ENCODE results near the gene PDCD7.
"Not testable (repeated sequence)": the region's sequence is repeated elsewhere in the genome, so short reads cannot be mapped to it uniquely, and the experiment has no call there.

PDCD7 gene

DNA sequence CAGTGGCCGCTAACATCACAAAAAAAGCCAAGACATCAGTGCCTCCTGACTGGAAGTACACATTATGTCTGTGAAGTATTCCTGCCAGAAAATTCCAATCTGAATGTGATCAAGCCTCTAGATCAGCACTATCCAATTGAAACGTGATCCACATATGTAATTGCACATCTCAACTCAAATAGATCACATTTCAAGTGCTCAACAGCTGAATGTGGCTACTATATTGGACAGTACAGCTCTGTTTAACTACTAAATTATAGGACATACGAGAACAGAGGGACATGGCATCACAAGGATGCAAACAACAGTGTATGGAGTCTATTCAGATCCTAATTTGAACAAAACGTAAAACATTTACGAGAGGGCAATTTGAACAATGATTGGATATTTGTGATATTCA, 18.1 kb downstream of the PDCD7 start:
- no peak for DNase-seq

DNA sequence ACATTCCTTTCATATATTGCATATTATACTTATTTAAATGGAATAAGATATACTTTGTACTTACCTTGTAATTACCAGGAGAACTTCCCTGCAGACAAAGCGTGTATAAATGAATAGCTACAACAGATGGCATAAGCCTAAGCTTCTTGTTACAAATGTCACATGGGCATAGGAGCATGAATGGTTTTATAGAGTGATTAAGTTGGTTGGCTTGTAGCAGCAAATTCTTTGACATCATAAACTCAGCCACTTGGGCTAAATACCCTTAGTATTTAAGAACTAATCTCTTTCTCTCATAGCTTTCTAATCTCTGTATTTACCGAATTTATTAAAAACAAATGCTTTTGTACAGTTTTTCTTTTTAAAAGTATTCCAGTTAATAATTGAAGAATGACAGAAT, 18.5 kb downstream of the PDCD7 start, which contains the start of gene UBAP1L:
Gene UBAP1L, minus strand, starts transcription at position 115 of the 400 bp plus-strand sequence. CDS start 8,985 bp downstream, outside the sequence.
- DNase-seq: no peak

DNA sequence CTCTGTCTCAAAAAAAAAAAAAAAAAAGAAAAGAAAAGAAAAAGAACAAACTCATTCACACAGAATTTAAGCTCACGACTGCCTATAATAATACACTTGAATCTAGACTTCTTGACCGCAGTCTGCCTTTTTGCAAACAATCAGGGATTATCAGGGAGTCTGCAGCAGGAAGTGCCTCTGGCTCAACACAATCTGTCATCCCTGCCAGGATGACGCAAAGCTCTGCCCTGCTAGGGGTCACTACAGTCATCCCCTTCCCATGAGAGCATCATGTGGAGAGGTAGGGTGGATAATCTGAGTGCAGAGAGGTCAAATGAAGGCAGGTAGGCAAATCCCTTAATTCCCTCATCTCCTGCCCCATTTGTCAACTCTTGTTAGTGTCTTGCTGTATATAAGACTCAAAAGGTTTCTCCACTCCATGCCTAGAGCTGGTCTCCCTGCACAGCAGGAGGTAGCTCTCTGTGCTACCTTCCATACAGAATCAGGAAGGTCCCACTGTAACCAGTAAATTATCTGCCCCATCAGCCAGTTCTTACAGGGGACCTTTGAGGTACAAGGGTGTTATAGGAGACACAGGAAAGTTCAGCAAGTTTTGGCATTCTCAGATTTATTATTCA, 22.8 kb downstream of the PDCD7 start:
- no peak for DNase-seq

DNA sequence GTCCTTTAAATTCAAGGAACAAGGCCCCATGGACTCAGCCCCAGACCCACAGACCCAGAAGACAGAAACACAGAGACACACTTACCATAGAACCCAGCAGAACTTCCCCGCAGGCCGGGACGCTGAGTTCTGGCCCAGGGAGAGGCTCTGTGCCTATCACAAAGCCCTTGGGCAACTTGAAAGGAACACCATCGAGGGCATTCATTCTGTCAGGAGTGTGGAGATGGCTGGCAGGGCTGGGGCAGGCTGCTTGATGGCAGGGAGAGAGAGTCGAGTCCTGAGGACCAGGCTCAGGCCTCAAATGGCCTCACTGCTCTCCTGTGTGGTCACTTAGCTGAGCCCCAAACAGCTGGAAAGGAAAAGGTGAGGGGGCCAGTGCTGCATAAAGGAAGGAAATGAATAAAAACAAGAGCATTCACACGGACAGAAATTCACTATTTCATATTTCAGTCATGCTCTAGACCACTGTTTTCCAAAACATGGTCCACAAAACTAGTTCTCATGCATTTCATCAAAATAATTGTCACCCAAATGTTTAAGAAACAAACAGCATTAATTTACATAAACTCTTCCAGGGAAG, 27.5 kb downstream of the PDCD7 start:
- DNase-seq: no peak

DNA sequence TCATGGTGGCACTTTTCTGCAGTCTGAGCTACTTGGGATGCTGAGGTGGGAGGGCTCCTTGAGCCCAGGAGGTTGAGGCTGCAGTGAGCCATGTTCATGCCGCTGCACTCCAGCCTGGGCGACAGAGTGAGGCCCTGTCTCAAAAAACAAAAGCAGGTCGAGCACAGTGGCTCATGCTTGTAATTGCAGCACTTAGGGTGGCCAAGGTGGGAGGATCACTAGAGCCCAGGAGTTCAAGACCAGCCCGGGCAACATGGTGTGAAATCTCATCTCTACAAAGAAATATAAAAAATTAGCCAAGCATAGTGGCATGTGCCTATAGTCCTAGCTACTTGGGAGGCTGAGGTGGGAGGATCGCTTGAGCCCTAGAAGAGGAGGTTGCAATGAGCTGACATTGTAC, 28.6 kb downstream of the PDCD7 start:
- DNase-seq: no peak

DNA sequence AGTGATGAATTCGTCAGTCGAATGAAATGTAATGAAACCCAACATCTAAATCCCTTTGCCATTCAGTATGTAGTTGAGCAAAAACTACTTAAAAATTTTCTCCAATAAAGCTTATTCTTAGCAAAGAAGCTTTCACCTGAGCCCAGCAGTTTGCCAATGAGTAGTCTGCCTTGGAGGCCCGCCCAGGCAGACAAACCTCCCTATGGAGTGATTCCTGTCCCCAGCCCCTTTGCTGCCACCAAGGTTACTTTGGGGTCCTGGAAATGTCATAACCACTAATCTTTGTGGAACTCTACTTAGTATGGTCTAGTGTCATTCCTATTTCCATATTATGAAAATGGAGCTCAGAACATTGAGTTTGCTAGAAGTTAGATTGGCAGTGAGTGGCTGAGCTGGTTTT, 30.7 kb downstream of the PDCD7 start:
- DNase-seq: no peak

DNA sequence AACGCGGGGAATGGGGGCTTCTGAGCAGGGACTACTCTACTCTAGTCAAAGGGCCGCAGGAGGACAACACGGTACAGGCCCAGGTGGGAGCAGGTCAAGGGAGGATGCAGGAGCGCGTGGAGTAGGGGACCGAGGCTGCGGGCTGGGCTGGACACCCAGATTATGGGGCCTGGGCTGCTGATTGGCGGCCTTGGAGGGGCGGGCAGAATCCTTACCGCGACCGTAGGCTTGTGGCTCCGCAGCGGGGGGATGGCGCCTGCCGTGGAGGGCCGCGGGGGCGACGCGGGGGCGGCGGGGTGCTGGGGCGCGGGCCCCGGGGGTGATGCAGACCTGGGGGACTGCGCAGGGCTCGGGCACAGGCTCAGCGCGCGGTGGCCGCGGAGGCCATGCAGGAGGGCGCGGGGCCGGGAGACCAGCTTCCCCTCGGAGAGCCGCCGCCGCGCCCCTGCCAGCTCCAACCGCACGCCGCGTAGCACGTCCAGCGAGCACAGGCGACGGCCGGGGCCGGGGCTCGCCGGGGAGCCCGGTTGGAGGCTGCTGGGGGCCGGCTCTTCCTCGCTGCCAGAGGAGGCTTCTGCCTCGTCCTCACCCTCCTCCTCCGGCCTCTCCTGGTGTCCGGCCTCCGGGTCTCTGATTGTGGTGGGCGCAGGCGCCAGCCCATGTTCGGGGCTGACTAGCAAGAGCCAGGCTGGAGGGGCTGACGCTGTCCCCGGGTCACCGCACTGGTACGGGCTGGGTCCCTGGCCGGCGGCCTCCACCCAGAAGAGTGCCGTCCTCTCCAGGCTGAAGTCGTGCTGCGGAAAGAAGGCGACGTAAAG, 31.5 kb downstream of the PDCD7 start:
- DNase-seq: no peak

DNA sequence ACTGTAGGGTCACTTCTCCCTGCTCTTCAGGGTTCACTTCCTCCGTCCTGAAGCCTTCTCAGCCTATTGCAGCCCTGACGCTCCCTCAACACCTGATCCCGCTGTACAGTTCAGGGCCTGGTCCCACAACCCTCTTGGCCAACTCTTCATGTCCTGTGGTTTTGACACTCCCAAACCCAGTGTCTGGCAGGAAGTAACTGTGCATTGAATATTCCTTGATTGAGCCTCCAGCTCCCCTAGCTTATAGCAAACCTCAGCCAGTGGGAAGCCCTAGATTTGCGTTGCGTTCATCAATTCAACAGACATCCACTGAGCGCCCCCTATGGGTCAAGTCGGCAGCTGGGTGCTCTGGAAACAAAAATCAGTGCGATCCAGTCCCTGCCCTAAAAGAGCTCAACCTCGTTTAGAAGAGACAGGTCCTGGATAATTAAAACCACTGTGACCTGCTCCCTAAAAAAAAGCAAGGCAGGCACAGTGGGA, 32.2 kb downstream of the PDCD7 start:
- DNase-seq: peak; percentile 41

DNA sequence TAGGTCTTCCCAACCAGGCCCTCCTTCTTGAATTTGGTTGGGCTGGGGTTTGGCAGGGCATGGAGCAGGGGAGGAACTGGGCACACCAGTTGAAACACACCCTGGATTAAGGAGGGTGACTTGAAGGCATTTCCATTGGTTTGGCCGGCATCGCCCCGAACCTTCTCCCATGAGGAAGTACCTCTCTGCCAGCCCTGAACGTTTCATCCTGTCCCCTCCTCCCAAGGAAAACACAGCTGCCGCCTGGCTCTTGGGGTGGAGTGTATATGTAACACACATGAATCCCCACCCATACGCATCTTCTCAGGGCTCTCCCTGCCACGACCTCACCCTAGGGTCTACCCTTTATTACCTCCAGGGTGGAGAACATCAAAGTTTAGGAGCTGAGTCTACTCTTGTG, 33.2 kb downstream of the PDCD7 start:
- no peak for DNase-seq

DNA sequence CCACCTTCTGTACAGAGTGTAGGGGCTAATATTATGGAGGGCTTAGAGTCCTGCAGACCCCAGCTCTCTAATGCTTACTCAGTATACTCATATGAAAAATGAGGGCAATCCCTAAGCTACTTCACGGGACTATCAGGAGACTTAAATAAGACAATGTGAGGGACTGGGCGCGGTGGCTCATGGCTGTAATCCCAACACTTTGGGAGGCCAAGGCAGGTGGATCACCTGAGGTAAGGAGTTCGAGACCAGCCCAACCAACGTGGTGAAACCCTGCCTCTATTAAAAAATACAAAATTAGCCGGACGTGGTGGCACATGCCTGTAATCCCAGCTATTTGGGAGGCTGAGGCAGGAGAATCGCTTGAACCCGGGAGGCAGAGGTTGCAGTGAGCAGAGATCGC, 33.8 kb downstream of the PDCD7 start:
- DNase-seq: not testable (repeated sequence)

DNA sequence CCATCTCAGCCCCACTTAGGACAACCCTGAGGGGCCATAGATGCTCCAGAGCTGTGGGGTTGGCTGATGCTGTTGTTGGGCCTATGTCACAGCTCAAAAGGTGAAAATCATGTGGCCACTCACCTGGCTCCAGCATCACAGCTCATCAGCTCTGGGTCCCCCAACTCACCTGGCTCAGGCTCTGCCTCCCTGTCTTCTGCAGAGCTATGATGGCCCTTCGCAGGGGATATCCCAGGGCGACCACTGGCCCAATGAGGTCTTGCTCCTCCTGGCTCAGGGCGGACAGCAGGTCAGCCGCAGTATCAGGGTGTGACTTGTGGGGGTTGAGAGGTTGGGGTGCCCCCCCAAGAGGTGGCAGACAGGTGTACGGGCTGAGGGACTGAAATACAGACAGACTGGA, 34.3 kb downstream of the PDCD7 start:
- DNase-seq: no peak

DNA sequence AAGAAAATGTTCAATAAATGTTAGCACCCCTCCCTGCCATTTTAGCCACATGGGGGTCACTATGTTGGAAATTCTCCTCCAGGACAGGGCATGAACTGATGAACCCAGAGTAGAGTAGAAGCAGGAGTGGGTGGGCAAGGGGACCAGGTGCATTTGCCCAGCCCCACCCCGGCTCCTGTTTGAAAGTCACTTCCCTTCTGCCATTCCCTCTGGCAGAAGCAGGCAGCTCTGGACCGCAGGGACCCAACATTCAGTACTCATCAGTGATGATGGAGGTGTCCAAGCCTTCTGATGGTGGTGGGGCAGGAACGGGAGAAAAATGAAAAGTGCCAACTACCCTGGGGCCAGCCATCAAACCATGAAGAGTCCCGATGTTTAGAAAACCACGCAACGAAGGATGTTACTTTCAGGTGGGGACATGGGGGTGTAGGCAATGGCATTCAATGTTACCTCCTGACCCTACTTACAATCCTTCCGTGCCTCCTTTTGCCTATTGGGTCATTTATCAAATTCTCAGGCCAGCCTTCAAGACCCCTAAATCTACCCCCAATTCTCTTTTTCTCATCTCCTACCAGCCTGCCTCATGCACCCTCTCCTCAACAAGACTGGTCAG, 35.9 kb downstream of the PDCD7 start:
- no peak for DNase-seq

DNA sequence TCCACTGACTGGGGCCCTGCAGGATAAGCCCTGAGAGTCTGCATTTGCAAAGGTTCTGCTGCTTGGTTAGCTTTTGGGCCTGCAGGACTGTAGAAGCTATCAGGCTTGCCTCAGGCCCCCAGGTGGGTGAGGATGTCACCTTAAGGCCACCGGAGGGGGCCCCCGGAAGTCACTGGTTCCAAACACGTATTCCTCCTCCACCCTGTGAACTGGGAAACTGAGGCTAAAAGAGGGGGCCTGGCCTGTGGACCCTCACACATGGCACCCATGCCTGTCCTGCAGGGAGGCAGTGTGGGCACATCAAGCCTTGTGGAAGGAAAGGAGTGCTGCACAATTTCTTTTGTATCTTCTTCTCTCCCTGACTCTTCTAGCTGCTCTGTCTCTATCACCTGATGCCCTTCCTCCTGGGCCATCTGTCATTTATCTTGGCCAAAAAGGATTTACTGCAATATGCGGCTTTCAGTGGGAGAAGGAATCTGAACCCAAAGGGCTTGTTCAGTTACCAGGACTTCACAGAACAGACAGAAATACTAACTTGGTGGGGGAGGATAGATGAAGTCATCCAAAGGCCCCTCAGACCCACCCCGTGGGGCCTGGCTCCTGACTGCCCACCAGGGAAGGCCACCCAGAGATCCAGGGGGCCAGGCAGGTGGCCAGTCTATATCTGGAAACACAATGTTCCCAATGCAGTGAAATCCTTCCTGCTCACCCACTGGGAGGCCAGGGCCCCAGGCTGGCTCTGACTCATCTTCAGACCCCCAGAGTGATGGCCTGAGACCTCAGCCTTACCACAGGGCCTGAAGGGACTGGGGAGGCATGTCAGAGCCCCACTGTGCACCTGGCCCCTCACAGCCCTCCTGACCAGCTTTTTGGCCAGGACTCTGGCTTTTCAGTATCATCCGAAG, 36.9 kb downstream of the PDCD7 start:
- no peak for DNase-seq

DNA sequence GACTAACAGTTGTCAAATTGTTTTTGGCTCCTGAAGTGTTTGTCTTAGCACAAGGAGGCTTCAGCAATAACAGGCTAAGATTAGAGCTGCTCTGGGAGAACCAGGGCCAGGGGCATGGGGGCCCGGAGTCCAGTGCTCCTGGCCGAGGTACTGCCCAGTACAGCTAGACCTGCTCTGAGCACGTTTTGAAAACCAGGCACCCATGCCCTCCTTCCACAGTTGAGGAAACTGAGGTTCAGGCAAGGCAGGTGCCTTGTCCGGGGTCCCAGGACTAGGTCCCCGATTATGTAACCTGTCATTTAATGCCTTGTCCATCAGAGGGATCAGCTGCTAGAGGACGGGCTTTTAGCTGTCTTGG, 37.9 kb downstream of the PDCD7 start:
- DNase-seq: no peak

DNA sequence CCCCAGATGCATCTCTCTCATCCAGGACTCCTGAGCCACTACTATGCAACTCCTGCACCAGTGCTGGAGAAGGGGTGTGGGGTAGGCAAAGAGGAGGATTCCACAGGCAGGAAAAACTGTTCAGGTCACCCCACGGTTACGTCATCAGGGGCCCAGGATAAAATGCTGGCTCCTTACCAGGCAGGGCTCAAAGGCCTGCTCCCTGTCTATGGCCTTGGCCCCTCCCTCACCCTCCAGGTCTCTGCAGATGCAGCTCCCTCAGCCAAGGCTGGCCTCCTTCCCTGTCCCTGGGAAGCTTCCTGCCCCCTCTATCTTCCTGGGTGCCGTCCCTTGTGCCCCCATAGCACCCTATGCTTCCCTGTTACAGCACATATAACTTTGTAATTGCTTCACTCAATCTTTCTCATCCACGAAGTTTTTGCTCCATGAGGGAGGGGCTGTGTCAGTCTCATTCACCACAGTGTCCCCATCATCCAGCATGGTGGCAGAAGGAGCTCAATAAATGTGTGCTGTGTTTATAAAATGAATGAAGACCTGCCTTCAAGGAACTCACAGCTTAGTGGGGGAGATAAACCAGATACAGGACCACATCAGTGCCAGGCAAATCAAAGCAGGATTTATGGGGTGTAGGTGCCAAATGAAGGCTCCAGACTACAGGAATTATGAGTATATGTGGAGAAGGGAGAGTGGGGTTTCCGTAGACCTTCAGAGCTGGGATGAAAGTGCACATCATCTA, 38.4 kb downstream of the PDCD7 start:
- no peak for DNase-seq

DNA sequence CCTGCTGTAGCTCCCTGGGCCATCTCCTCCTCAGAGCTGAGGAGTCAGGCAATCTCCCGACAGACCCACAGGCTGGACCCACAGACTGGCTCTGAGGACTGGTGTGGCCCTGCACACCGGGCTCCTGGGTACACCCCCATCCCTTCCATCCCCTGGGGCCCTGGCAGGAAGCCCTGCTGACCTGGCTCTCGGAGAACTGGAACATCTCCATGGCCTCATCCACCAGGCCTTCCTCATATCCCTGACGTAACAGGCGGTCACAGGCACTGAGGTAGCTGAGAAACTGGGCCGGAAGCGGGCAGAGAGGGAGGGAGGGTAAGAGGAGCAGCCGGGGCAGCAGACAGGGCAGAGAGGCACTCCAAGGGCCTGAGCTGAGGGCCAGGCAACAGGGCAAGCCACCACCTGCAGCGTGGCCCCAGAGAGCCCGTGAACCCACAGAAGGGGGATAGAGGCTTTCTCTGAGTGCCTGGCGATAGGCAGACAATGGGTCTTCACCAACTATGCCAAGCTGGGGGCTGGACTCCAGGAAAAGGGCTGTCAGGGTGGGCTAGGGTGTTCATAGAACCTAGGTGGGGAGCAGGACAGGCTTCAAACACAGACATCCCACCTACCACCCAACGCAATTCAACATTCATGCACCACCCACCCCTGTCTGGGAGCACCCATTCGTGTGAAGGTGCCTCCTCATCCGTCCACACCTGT, 39.2 kb downstream of the PDCD7 start:
- no peak for DNase-seq

DNA sequence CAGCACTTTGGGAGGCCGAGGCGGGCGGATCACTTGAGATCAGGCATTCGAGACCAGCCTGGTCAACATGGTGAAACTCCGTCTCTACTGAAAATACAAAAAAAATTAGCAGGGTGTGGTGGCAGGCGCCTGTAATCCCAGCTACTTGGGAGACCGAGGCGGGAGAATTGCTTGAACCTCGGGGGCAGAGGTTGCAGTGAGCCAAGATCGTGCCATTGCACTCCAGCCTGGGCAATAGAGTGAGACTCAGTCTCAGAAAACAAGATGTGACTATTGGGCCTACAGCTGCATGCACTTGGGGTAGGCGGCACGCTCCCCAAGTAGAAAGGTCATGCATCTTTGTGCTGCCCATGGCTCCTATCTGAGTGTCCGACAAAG, 39.8 kb downstream of the PDCD7 start:
- DNase-seq: not testable (repeated sequence)

DNA sequence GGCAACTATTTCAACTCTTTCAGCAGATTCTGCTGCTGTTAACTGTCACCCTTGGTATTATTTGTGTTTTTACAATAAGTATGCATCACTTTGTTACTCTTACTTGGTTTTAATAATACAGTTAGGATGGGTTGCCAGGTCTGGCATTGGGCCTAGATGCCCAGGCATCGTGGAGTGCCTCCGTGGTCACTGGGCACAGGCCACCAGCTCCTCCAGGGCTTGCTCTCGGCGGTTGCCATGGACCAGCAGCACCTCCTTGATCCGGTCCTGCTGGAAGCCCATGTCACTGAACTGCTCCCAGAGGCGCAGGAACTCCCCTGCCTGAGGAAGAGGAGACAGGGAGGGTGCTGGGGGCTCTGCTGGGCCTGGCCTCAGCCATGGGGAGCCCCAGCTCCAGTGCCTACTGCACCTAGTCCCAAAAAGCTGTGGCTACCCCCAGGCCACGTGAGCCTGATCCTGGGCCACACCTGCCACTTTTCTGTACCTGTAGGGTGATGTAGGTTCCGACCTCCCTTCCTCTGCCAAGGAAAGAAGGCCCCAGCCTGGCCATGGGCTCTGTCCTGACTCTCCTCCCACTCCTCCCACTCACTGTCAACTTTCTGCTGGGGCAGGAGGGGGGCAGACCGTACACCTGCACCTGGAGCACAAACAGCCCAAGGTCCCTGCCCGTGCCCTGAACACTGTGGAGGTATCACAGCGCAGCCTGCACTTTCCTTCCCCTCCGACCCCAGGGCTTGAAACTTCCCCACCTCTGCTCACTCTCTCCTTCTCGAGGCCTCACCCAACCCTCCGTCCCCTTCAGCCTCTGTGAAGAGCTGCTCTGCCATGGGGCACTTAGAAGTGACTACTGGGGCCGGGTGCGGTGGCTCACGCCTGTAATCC, 40.5 kb downstream of the PDCD7 start:
- DNase-seq: no peak

DNA sequence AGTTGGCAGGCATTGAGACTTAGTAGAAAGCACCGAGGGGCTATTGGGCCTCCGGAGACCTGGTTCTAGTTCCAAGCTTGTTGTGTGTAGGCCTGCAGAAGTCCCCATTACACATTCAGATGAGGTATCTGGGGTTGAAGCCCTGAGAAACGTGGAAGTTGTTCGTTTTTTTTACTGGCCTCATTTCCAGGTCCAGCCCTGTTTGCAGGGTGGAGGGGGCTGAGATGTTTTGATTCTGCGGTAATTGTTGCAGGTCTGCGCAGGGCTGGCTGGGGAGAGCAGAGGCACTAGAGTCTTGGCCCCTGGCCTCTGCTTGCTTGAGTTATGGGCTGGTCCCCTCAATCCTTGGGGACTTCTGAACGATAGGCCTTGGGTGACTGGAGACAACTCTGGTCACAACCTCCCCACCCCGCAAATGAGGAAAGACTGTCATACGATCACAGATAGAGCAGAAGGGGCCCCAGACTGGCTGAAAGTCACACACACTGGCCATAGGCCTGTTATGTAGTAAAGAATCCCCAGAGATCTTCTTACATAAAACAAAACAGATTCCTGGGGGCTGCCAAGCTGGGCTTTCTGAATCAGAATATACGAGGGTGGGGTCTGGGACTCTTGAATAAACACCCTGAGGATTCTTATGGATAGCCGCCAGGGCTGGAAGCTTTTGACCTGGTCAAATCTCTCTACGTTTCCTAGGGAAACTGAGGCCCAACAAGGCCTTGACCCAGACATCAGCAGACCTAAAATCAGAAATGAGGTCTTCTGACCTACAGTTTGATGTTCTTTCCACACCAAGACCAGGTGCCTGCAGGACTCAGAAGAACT, 41.5 kb downstream of the PDCD7 start:
- no peak for DNase-seq

All from stimulated activated CD4-positive, alpha-beta T cell treated with anti-CD3 and anti-CD28 coated beads, Interleukin-12 subunit alpha, Interleukin-12 subunit beta, amount 100 ng/mL, for 4 hours (primary cell).